Activated CD4-positive, CD25-positive, alpha-beta regulatory T cell treated with anti-CD3 and anti-CD28 coated beads, Interleukin-2, amount 50 U/mL, for 16 hours (primary cell): ENCODE results near the gene SLC29A2.
"Not testable (repeated sequence)": the region's sequence is repeated elsewhere in the genome, so short reads cannot be mapped to it uniquely, and the experiment has no call there.

Experiments used
- DNase-seq: peaks from one replicate; pipeline ENCODE4 v3.0.0-alpha.2; 2020; ENCODE audit warnings: low read depth, low spot score

Gene SLC29A2

DNA sequence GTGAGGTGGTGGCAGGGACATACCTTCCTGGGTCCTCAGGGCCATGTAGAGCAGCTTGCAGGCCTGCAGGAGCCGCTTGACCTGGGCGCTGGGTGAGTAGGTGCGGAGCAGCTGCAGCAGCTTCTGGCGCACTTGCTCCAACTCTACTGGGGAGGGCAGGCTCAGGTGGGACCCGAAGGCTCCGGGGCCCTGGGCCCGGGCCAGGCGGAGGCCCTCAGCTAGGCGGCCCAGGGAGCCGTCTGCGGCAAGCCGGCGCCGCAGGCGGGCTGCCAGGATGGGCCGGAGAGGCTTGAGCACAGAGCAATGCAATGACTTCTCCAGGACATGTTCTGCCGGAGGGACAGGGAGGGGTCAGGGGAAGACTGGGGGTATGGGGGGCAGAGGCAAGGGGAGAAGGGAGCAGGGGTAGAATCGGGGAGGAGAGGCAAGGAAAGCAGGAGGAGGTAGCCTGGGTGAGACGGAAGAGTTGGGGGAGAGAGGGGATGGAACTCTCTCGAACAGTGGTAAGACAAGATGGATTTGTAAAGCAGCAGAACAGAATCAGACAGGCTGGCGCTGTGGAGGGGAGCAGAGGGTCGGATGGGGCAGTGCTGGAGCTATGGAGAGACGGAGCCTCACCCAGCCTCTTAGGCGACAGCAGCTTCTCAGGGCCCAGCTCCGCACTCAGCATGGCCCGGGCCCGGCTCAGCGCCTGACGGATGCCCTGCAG is 37.5 kb downstream of the SLC29A2 start:
- no peak for DNase-seq

DNA sequence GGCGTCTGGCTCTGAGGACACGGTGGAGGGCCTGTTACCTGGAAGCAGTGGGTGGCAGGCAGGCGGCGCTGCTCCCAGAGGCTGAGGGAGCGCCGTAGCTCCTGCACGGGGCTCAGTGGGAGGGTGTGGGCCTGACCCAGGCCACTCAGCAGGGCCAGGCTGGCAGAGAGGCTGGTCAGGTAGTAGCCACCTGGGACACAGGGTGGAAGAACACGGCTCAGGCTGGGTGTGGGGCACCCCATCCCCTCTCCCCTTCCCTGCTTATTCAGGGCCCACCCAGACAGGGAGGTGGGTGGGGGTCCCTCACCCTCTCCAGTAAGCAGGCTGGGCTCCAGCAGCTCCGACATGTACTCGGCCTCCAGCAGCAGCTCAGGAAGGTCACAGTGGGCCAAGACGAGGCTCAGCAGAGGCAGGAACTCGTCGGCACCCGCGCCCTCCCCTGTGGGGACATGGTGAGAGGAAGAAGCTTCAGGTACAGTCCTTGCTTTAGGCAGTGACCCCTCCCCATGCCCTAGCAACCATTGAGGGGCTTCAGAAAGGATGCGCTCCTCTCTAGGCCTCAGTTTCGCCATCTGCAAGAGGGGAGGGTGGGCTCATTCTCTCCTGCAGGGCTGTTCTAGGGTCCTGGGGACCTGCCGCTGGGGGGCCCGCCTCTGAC is 38.2 kb downstream of the SLC29A2 start:
- no peak for DNase-seq

DNA sequence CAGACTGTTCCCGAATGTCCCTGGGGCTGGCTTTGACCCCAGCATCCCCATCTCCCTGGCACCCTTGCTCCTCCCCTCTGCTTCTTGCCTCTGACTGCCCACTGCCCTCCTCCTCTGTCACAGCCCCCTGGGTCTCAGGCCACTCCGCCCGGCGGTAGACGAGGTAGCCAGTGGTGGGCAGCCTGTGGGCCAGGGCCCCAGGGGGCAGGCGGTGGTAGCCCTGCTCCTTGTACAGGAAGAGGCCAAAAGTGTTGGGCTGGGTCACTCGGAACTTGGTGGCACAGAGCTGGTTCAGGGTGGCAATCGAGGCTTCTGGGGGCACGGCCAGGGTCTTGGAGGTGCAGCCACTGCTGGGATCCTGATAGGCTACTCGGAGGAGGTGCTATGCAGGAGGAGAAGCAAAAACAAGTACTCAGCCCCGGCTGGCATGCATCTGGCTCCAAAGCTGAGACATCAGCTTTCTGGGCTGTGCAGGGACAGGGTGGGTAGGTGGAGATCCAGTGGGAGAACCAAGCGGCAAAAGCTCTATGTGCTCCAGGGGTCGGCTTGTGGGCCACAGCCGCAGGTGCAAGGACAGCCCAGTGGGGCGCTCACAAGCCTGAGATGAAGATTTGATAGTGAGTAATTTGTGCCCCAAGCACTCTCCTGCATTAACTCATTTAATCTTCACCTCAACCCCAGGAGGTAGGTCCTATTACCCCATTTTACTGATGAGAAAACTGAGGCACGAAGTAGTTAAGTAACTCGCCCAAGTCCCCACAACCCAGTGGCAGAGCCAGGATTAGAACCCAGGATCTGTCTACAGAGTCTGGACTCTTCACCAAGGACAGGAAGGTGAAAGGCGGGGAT is 39.0 kb downstream of the SLC29A2 start:
- DNase-seq = no peak

DNA sequence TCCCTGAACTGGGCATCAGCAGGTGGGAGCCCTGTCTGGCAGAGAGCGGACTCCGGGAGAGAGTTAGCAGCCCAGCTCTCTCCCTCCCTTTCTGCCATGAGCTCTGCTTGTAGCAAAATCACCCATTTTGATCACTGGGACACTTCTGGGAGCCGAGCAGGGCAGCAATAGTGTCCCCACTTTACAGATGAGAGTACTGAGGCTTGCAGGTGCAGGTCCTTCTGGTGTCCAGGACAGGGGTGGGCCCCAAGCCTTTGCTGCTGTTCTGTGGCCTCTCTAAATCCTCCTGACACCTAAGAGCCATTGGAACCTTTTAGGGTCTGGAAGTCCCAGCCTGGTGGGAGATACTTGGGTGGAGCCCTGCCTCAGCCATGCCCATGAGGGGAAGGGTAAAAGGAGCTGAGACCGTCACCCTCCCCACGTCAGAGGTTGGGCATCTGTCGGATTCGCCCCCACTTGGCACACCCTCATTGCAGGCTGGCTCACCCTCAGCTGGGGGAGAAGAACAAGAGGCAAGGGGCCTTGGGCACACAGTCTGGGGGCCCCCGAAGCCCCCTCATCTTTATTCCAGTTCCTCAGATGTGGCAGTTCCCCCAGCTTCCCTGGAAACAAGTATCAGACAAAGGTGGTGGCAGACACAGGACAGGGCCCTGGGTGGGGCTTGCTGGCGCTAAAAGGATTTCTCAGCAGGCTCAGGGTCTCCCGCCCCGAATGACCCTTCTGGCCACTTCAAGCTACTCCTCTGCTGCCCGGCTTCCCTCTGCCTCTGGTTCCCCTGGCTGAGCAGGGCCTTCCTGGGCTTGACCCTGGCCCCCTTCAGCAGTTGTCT is 39.8 kb downstream of the SLC29A2 start:
- no peak for DNase-seq

DNA sequence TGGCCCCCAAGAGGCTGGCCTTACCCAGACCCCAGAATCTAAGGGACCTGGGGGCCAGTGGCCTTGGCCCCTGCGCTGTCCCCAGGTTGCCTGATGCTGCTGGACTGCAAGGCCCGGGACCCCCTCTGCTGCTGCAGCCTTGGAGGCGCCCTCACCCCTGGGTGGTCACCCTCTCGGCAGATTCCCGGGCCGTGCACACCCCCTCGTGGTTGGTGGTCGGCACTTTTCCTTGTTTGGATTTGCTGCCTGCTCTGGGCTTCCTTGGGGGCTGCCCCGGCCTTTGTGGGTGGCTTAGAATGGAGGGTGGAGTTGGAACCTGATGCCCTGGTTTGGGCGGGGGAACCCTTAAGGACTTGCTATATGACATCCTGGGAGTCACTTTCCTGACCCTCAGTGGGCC is 40.6 kb downstream of the SLC29A2 start:
- no peak for DNase-seq

DNA sequence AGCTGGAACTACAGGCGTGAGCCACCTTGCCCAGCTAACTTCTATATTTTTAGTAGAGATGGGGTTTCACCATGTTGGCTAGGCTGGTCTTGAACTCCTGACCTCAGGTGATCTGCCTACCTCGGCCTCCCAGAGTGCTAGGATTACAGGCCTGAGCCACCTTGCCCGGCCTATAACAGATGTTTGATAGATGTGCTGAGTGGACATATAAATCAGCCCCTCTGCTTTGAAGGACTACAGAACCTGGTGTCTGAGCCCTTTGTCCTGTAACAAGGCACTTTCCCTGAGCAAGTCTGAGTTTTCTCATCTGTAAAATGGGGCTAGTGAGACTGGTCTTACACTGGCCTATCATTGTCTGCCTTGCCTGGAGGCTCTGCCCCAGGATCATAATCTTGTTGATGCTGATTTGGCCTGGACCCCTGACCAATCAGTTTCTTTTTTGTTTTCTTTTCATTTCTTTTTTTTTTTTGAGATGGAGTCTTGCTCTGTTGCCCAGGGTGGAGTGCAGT is 42.3 kb downstream of the SLC29A2 start:
- no peak for DNase-seq

DNA sequence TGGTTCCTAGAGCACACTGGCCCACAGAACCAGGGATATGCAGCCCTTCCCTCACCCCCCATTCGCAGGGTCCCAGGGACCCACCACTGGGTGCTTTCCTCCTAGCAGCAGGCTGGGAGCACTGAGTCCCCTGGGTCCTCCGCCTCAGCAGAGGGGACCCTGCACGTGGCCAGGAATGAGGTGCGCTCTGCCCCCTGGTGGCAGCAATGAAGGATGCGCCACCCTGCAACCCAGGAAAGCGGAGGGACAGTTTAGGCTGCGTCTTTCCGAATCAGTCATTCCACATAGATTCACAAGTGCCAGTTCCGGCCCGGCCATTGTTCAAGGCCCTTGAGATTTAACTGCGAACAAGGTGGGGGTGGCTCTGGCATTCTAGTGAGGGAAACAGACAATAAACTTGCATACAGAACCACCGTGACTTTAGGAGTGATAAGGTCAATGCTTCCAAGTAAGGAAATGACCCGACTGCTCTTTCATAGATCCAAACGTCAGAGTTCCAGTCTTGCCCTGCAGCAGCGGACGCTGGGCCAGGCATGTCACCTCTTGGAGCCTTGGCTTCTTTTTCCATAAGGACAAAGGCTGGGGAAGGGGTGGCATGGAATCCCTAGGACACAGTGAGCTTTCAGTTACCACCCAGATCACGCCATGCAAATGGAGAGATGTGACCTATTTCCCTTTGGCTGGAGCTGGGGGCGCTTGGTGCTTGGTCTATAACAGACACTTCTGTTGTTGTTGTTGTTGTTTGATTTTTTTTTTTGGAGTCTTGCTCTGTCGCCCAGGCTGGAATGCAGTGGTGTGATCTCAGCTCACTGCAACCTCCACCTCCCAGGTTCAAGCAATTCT is 43.0 kb downstream of the SLC29A2 start:
- DNase-seq = peak; percentile 62

DNA sequence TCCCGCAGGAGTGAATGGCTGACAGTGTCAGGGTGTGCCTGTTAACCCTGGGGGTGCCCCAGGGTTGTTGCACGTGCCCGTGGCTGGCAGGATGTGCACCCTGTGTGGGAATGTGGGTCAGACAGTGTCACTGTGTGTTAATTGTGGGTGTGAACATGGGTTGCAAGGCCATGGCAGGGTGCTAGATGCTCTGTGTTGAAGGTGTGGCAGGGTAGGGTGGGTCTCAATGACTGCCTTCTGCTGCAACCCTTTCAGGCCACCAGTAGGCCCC is 43.6 kb downstream of the SLC29A2 start:
- DNase-seq = no peak

DNA sequence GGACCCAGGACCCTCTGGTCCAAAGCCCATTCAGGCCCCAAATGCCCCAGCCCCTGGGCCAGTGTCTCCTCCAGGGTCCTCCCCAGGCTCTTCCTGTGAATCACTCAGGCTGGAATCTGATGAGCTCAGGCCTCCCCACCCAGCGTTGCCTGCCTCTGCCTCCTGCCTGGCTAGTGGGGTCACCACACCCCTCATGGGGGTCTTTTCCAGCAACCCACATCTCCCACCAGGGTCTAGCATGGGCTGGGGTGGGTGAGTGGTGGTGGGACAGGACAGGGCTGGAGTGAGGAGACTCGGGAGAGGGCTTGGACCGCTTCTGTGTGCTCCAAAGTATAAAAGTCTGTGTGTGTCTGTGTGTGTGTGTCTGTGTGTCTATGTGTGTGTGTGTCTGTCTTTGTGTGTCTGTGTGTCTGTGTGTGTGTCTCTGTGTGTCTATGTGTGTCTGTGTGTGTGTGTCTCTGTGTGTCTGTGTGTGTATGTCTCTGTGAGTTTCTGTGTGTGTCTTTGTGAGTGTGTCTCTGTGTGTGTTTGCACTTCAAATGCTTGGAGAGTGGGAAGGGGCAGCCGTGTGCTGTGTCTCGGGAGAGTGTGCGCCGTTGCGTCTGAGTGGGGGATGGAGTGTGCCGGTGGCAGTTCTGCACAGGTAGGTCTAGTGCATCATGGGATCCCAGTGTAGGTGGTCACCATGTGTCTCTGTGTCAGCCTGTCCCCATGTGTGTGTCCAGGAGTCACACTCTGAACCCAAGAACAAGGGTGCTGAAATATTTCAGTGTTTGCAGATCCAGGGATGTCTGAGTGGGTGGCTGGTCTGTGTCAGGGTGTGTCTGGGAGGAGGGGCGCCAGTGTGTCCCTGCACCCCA is 44.2 kb downstream of the SLC29A2 start:
- DNase-seq = no peak

DNA sequence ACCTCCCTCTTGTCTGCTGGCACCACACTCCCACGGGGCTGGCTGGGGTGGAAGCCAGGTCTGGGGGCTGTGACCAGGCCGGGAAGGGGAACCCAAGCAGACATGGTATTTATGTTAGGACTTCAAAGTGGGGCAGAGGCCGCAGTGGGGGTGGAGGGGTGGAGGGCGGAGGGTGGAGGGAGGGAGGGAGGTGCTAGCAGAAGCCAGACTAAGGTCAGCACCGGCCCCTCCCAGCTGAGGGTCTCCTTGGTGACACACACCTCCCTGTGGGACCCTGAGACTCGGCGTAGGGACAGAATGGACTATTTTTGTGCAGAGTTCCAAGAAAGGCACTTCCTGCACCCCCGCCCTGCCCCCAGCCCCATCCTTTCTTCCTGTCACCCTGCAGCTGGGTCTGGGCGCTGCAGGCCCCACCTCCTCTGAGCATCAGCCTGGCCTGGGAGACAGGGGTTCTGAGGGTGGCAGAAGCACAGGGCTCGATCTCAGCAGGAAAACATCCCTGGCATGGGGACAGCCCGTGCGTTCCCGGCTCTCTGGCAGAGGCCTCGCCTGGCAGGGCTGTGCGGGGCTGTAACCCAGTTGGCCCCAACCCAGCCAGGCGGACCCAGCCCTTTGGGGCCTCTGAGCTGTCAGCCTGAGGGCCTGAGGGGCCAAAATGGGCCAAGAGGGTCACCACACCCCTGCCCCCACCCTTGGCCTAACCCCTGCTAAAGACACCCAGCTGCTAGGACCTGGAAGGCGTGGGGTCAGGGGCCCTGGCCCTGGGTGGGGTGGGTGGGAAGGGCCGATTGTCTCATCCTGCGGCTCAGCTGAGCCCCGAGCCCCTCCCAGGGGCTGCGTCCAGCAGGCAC is 45.1 kb downstream of the SLC29A2 start:
- no peak for DNase-seq

DNA sequence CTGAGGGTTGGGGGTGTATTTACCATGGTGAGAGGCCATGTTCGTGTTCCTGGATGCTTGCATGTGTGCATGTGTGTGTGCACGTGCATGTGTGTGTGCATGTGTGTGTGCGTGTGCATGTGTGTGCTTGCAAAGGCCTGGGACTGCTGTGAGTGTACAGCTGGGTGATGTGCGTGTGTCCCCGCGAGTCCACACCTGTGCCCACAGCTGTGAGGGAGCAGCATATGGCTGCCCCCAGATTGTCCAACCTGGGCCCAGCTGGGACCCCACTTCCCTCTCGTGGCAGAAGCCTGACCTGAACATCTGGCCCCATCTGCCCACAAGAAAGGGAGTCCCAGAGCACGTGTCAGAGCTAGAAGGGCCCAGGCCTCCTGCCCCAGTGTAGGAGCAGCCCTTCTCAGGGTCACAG is 46.3 kb downstream of the SLC29A2 start:
- DNase-seq = no peak

DNA sequence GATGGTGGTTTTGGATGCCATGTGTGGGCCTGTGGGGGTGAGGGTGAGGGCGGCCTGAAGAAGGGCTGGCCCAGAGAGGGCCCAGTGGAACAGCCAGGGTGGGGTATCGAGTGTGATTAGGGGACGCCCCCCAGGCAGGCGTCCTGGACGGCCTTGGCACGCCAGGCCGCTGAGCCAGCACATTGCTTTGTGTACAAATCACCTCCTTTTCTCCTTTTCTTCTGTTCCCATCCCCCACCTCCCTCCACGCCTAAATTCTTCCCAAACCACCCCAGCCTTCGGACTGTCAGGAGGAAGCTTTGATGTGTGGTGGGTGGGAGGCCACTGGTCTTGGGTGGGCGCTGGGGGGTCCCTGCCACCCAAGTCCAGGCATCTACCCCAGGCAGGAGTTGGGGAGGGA is 46.9 kb downstream of the SLC29A2 start:
- no peak for DNase-seq

DNA sequence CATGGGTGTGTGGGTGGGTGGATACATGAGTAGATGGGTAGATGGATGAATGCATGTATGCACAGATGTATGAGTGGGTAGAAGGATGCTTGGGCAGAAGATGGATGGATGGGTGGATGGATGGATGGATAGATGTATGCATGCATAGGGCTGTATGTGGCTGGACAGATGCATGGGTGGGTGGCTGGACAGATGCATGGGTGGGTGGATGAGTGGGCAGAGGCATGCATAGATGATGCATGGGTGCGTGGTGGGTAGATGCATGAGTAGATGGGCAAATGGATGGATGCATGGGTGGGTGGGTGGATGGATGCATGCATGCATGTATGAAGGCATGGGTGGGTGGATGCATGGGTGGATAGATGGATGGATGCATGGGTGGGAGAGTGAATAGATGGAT is 47.9 kb downstream of the SLC29A2 start:
- DNase-seq = no peak

DNA sequence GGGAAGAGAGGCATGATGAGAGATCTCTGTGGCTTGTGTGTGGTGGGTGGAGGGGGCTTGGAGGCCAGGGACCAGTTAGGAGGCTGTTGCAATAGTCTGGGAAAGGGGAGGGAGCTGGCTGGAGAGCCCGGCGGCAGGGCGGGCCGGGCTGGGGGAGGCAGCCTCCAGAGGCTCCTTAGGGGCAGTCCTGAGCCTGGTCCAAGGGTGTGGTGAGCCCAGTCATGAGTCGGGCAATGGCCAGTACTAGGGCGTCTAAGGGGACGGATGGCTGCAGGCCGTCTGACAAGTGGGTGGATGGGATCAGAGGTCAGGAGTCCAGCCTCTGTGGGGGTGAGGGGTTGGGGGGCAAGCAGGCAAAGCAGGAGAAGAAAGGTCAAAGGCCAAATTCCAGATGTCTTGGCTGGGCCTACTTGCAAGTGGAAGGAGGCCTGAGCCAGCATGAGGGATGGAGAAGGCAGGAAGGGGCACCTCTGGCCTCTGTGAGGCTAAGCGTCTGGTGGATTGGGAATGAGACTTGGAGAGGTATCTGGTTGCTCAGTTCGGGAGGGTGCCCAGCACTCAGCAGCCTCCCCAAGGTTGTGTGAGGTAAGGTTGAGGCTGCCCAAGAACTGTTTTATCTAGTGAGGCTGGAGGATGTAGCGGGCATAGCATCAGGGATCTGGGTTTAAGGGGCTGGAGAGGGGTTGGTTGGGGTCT is 48.7 kb downstream of the SLC29A2 start:
- no peak for DNase-seq

DNA sequence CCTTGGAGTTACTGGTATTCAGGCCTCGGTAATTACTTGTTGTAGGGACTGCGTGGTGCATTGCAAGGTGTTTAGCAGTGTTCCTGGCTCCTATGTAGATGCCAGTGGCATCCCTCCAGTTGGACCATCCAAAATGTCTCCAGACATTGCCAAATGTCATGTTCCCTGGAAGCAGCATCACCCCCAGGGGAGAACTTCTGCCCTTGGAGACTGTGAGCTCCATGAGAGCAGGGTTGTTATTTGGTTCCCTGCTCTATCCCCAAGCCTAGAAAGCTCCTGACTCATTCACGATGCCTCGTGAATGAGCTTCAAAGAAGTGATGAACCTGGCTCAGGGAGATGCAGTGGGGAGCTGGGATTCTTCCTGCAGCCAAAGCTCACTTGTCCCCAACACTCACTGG is 50.0 kb downstream of the SLC29A2 start:
- DNase-seq = no peak

DNA sequence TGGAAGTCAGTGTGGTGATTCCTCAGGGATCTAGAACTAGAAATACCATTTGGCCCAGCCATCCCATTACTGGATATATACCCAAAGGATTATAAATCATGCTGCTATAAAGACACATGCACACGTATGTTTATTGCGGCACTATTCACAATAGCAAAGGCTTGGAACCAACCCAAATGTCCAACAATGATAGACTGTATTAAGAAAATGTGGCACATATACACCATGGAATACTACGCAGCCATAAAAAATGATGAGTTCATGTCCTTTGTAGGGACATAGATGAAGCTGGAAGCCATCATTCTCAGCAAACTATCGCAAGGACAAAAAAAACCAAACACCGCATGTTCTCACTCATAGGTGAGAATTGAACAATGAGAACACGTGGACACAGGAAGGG is 50.8 kb downstream of the SLC29A2 start:
- DNase-seq = not testable (repeated sequence)

DNA sequence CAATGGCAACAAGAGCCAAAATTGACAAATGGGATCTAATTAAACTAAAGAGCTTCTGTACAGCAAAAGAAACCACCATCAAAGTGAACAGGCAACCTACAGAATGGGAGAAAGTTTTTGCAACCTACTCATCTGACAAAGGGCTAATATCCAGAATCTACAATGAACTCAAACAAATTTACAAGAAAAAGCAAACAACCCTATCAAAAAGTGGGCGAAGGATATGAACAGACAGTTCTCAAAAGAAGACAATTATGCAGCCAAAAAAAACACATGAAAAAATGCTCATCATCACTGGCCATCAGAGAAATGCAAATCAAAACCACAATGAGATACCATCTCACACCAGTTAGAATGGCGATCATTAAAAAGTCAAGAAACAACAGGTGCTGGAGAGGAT is 51.3 kb downstream of the SLC29A2 start:
- not testable (repeated sequence) for DNase-seq

DNA sequence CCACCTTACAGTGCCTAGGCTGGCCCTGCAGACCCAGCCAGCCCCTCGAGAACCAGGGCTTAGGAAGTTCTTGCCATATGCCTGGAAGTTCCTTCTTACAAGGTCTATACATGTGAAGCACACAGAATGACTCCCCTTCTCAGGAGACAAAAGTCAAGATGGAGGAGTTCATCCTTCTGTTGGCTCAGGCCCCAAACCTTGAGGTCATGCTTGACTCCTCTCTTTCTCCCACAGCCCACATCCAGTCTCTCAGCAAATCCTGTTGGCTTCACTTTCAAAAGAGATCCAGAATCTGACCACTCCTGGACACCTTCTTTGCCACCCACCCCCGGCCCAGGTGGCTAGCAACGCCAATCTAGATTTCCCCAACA is 53.0 kb downstream of the SLC29A2 start:
- DNase-seq = no peak
